IMR-90 (cell line): ENCODE data around the gene CMTM8. TPM values are rescaled to one million over a fixed set of nuclear protein-coding genes. Genes with fewer than 3 reads are reported as not detected.

Source experiments
- ATAC-seq: fragments of 200-7000 bp; cut with Tn5 transposase; 2 replicates; pipeline ENCODE4 v1.9.1; 2020; ENCODE audit warnings: low read depth, mild to moderate bottlenecking, moderate library complexity
- BruUV-seq: library from RNA; stranded (reverse); fragments of 400-500 nt; replicated peaks from 2 replicates; lab custom pipeline; 2021; lab: Mats Ljungman, UMichigan
- CTCF ChIA-PET: fragments of 300-600 bp; formaldehyde crosslinking; extraction: SDS; loops from one replicate; lab custom pipeline; 2021; ENCODE audit warnings: antibody characterized with exemption; lab: Yijun Ruan, JAX
- POLR2A ChIA-PET: fragments of 300-600 bp; sonication (Branson Sonifier 250); formaldehyde crosslinking; loops from one replicate; lab custom pipeline; 2022; ENCODE audit warnings: antibody characterized with exemption; ENCODE audit not compliant: unreplicated experiment; lab: Charles Lee
- DNase-seq: peaks from one replicate; pipeline ENCODE4 v3.0.0; 2013
- H2AFZ ChIP-seq: replicated peaks from 2 replicates; pipeline ENCODE3; 2013; ENCODE audit warnings: low read length, mild to moderate bottlenecking; ENCODE audit not compliant: poor library complexity
- H2AK5ac ChIP-seq: 2 replicates; pipeline ENCODE4 v1.6.1; 2013; ENCODE audit warnings: low read depth, low read length, inconsistent platforms
- H2AK9ac ChIP-seq: replicated peaks from 2 replicates; pipeline ENCODE3; 2013; ENCODE audit warnings: mild to moderate bottlenecking, low read depth, low read length, moderate library complexity; ENCODE audit not compliant: poor library complexity
- H2BK120ac ChIP-seq: 2 replicates; pipeline ENCODE4 v1.6.1; 2013; ENCODE audit warnings: low read depth, low read length, inconsistent platforms
- H2BK15ac ChIP-seq: 3 replicates; pipeline ENCODE4 v1.6.1; 2013; ENCODE audit warnings: low read depth, low read length, inconsistent platforms
- H2BK20ac ChIP-seq: 2 replicates; pipeline ENCODE4 v1.6.1; 2013; ENCODE audit warnings: low read depth, mild to moderate bottlenecking, inconsistent platforms, low read length, moderate library complexity
- H2BK5ac ChIP-seq: 2 replicates; pipeline ENCODE4 v1.6.1; 2013; ENCODE audit warnings: mild to moderate bottlenecking, low read depth, low read length, inconsistent platforms; ENCODE audit not compliant: poor library complexity, severe bottlenecking
- H3K14ac ChIP-seq: replicated peaks from 2 replicates; pipeline ENCODE4 v1.6.1; 2013; ENCODE audit warnings: low read depth, low read length, inconsistent platforms
- H3K18ac ChIP-seq: 2 replicates; pipeline ENCODE4 v1.6.1; 2013; ENCODE audit warnings: low read depth, low read length, control low read depth
- H3K23ac ChIP-seq: 2 replicates; pipeline ENCODE4 v1.6.1; 2013; ENCODE audit warnings: low read depth, low read length, inconsistent platforms
- H3K27ac ChIP-seq: 2 replicates; pipeline ENCODE4 v1.5.1; 2013; ENCODE audit warnings: mild to moderate bottlenecking, control low read depth, low read length; ENCODE audit not compliant: insufficient read depth
- H3K27me3 ChIP-seq: 2 replicates; pipeline ENCODE4 v1.6.1; 2013; ENCODE audit warnings: low read length; ENCODE audit not compliant: control insufficient read depth, insufficient read depth
- H3K36me3 ChIP-seq: 2 replicates; pipeline ENCODE4 v1.6.1; 2013; ENCODE audit warnings: low read length, mixed read lengths; ENCODE audit not compliant: control insufficient read depth, insufficient read depth
- H3K4ac ChIP-seq: 2 replicates; pipeline ENCODE4 v1.6.1; 2013; ENCODE audit warnings: low read depth, low read length, inconsistent platforms
- H3K4me1 ChIP-seq: 2 replicates; pipeline ENCODE4 v1.6.1; 2013; ENCODE audit warnings: low read length, mixed read lengths; ENCODE audit not compliant: control insufficient read depth, insufficient read depth
- H3K4me2 ChIP-seq: 2 replicates; pipeline ENCODE4 v1.6.1; 2013; ENCODE audit warnings: low read depth, mild to moderate bottlenecking, control low read depth, low read length, moderate library complexity
- H3K4me3 ChIP-seq: 2 replicates; pipeline ENCODE4 v1.5.1; 2013; ENCODE audit warnings: low read depth, mild to moderate bottlenecking, control low read depth, low read length, moderate library complexity; ENCODE audit not compliant: insufficient read depth
- H3K56ac ChIP-seq: 2 replicates; pipeline ENCODE4 v1.6.1; 2013; ENCODE audit warnings: low read length, inconsistent platforms; ENCODE audit not compliant: insufficient read depth; ENCODE audit errors: extremely low read depth
- H3K79me1 ChIP-seq, 2 experiments: 2 replicates each; pipeline ENCODE4 v1.6.1; 2013; ENCODE audit warnings: low read length in 2 of 2, inconsistent platforms in 1 of 2, low read depth in 1 of 2
- H3K9ac ChIP-seq: 2 replicates; pipeline ENCODE4 v1.6.1; 2013; ENCODE audit warnings: low read depth, low read length, control low read depth
- H3K9me1 ChIP-seq: 2 replicates; pipeline ENCODE4 v1.6.1; 2013; ENCODE audit warnings: low read length, inconsistent platforms; ENCODE audit not compliant: insufficient read depth
- H3K9me3 ChIP-seq: 2 replicates; pipeline ENCODE4 v1.6.1; 2013; ENCODE audit warnings: low read length; ENCODE audit not compliant: control insufficient read depth, insufficient read depth
- H4K20me1 ChIP-seq: 2 replicates; pipeline ENCODE4 v1.6.1; 2013; ENCODE audit warnings: low read length, inconsistent platforms; ENCODE audit not compliant: insufficient read depth
- H4K5ac ChIP-seq: 2 replicates; pipeline ENCODE4 v1.6.1; 2013; ENCODE audit warnings: mild to moderate bottlenecking, low read depth, low read length, control low read depth
- H4K8ac ChIP-seq, 2 experiments: 2 replicates each; pipeline ENCODE4 v1.6.1; 2013; ENCODE audit warnings: low read depth in 2 of 2, low read length in 2 of 2, control low read depth in 1 of 2, inconsistent platforms in 1 of 2
- H4K91ac ChIP-seq: 2 replicates; pipeline ENCODE4 v1.6.1; 2013; ENCODE audit warnings: low read depth, low read length, inconsistent platforms; ENCODE audit not compliant: insufficient read depth
- CEBPB ChIP-seq: IDR thresholded peaks from 2 replicates; pipeline ENCODE4 v1.6.1; 2012; ENCODE audit warnings: low read depth, low read length, improper control_type of control experiment
- MAFK ChIP-seq: IDR thresholded peaks from 2 replicates; pipeline ENCODE4 v1.6.1; 2012; ENCODE audit warnings: low read depth, low read length, improper control_type of control experiment
- RAD21 ChIP-seq: IDR thresholded peaks from 2 replicates; pipeline ENCODE4 v1.6.1; 2012; ENCODE audit warnings: low read length, improper control_type of control experiment
- RCOR1 ChIP-seq: IDR thresholded peaks from 2 replicates; pipeline ENCODE4 v1.6.1; 2012; ENCODE audit warnings: mild to moderate bottlenecking, low read length, improper control_type of control experiment; ENCODE audit not compliant: insufficient replicate concordance
- WGBS, 2 experiments: methylation state at CpG; one replicate each; pipeline versions ENCODE4 v1.1.5 to v1.1.7; 2013; ENCODE audit warnings: missing lambda C conversion rate in 2 of 2; ENCODE audit not compliant: insufficient read length in 1 of 2; ENCODE audit errors: extremely low coverage in 2 of 2; 5-methylcytosine and 5-hydroxymethylcytosine counted together
- dilution Hi-C: fragments of 300-500 bp; cut with HindIII; formaldehyde crosslinking; loops from one replicate; pipeline ENCODE4 v1.14.3; 2018; ENCODE audit warnings: low sequenced_read_pairs; ENCODE audit not compliant: unreplicated experiment
- in situ Hi-C: fragments of 300-500 bp; cut with MboI; formaldehyde crosslinking; loops from 3 replicates; pipeline ENCODE4 v1.14.3; 2019; ENCODE audit warnings: low sequenced_read_pairs, inconsistent platforms, mixed read lengths
- intact Hi-C: fragments of 100-400 bp; cut with micrococcal nuclease; formaldehyde crosslinking; loops from 2 replicates; pipeline ENCODE4 v1.10.0; 2022
- polyA plus RNA-seq, 3 experiments: library from polyadenylated mRNA; depleted of rRNA; stranded (reverse); fragments of >200 nt; gene quantifications; 2 replicates each; pipeline ENCODE4 v1.2.3, GENCODE V29; 2012; ENCODE audit warnings: low replicate concordance in 1 of 3
- total RNA-seq: library from RNA; depleted of rRNA; stranded (reverse); fragments of >200 nt; gene quantifications from 2 replicates; pipeline ENCODE4 v1.2.3, GENCODE V29; 2012

CMTM8 gene
- total and polyA plus RNA-seq, 2 of the 4 experiments (the other 2 are of a cell fraction): 0.15 TPM; not detected in 1

GRCh38 chr3:32280262-32280910 lies 41.9 kb downstream of the CMTM8 start:
- H4K91ac ChIP-seq: no peak overlapping the region
- BruUV-seq: no TSS peak
- no peak overlapping the region for H2BK120ac ChIP-seq
- no peaks in the 10 kb centered on the region for H3K36me3 ChIP-seq
- ChIA-PET POLR2A (interaction anchor here (0.7 kb wide), 1 partner anchor 198 kb away, joined by 6 read pairs; no protein-coding TSS in a partner anchor), CTCF (no interaction called here)
- H3K9me3 ChIP-seq: no peaks in the 10 kb centered on the region
- no peak overlapping the region for H3K23ac ChIP-seq
- H3K9me1 ChIP-seq: no peaks in the 10 kb centered on the region
- no peaks in the 10 kb centered on the region for H4K20me1 ChIP-seq
- no peak overlapping the region for H3K27ac ChIP-seq
- 80% methylated on average over 1 of the region's 6 CpGs; no CpG with 5 or more reads in 1 of the 2 experiments for WGBS, 2 experiments
- intact Hi-C loops: no loop called here
- H2BK20ac ChIP-seq: no peak overlapping the region
- no peak overlapping the region for H4K5ac ChIP-seq
- H3K14ac ChIP-seq: no peak overlapping the region
- H2AK9ac ChIP-seq: no peak overlapping the region
- no peak overlapping the region for H2BK5ac ChIP-seq
- no peak overlapping the region for H2AFZ ChIP-seq
- H4K8ac ChIP-seq: no peak overlapping the region
- no peak overlapping the region for H3K18ac ChIP-seq
- no peak overlapping the region for H3K4me2 ChIP-seq
- H3K56ac ChIP-seq: no peak overlapping the region
- dilution Hi-C loops: no loop called here
- no peak overlapping the region for H3K4me3 ChIP-seq
- no peak overlapping the region for H3K4ac ChIP-seq
- no peak for DNase-seq
- in situ Hi-C loops: loop anchor here (25.0 kb wide), 1 partner anchor 382 kb away; no protein-coding TSS in a partner anchor
- H3K9ac ChIP-seq: no peak overlapping the region
- H3K27me3 ChIP-seq: peaks cover 17% of the 10 kb centered on the region
- H2BK15ac ChIP-seq: no peak overlapping the region
- H3K4me1 ChIP-seq: peaks cover 3% of the 10 kb centered on the region; the same call in 1 of the 2 replicates
- H3K79me1 ChIP-seq: no peaks in the 10 kb centered on the region
- no peak overlapping the region for H2AK5ac ChIP-seq
- TF ChIP-seq CEBPB (no peak), RAD21 (no peak), RCOR1 (no peak), MAFK (no peak)
- no peak for ATAC-seq
